ENCODE results near the gene GPRC5C. TPM values are rescaled to one million over a fixed set of nuclear protein-coding genes. Genes with fewer than 3 reads are reported as not detected.

Gene GPRC5C
- total RNA-seq, 1 donor from 2014 or later: 58.2 TPM

GRCh38 chr17:74408815-74409214, 23.1 kb upstream of the GPRC5C start:
- no peak for TF ChIP-seq CTCF (IDR thresholded peaks at IDR 0.05)
- Histone ChIP-seq H3K9me3 (no peaks in the 10 kb centered on the region), H3K36me3 (no peaks in the 10 kb centered on the region), H3K27me3 (ENCODE audit: low read depth) (no peaks in the 10 kb centered on the region), H3K4me1 (no peaks in the 10 kb centered on the region), H3K27ac (no peak overlapping the region), H3K4me3 (no peak overlapping the region)
- DNase-seq (peak; percentile 65), ATAC-seq (peak; percentile 70 to 85)
- intact Hi-C loops (cut with DNase I): no loop called here

- intact Hi-C loops (cut with DNase I): no loop called here
- no peaks in the 10 kb centered on the region for H3K9me3 ChIP-seq
- no peak overlapping the region for H3K4me3 ChIP-seq
- H3K4me1 ChIP-seq: no peaks in the 10 kb centered on the region
- TF ChIP-seq CTCF (IDR thresholded peaks at IDR 0.05): no peak
- no peak overlapping the region for H3K27ac ChIP-seq
- DNase-seq (no peak), ATAC-seq (no peak)
- no peaks in the 10 kb centered on the region for H3K27me3 ChIP-seq (ENCODE audit: low read depth)
- no peaks in the 10 kb centered on the region for H3K36me3 ChIP-seq
These were observed 21.9 kb upstream of the GPRC5C start for GRCh38 chr17:74410001-74410443.

GRCh38 chr17:74412581-74412980, 19.3 kb upstream of the GPRC5C start:
- no peak overlapping the region for H3K27ac ChIP-seq
- no peaks in the 10 kb centered on the region for H3K4me1 ChIP-seq

GRCh38 chr17:74413491-74413890, 18.4 kb upstream of the GPRC5C start:
- TF ChIP-seq CTCF (IDR thresholded peaks at IDR 0.05): no peak
- no peak for DNase-seq
- no peak for ATAC-seq

More at GRCh38 chr17:74412581-74412980, 19.3 kb upstream of the GPRC5C start:
- TF ChIP-seq CTCF (IDR thresholded peaks at IDR 0.05): no peak
- intact Hi-C loops (cut with DNase I): no loop called here
- H3K27me3 ChIP-seq (ENCODE audit: low read depth): no peaks in the 10 kb centered on the region
- no peak for DNase-seq
- no peak overlapping the region for H3K4me3 ChIP-seq
- H3K9me3 ChIP-seq: no peaks in the 10 kb centered on the region
- no peaks in the 10 kb centered on the region for H3K36me3 ChIP-seq
- no peak for ATAC-seq

GRCh38 chr17:74414510-74414909, 17.4 kb upstream of the GPRC5C start:
- no peak overlapping the region for H3K4me3 ChIP-seq
- no peaks in the 10 kb centered on the region for H3K4me1 ChIP-seq
- TF ChIP-seq CTCF (IDR thresholded peaks at IDR 0.05): no peak
- no peak for ATAC-seq
- no peak for DNase-seq
- no peak overlapping the region for H3K27ac ChIP-seq
- H3K27me3 ChIP-seq (ENCODE audit: low read depth): no peaks in the 10 kb centered on the region
- intact Hi-C loops (cut with DNase I): no loop called here
- no peaks in the 10 kb centered on the region for H3K36me3 ChIP-seq
- H3K9me3 ChIP-seq: no peaks in the 10 kb centered on the region

More at GRCh38 chr17:74413491-74413890, 18.4 kb upstream of the GPRC5C start:
- Histone ChIP-seq H3K27ac (no peak overlapping the region), H3K9me3 (no peaks in the 10 kb centered on the region), H3K27me3 (ENCODE audit: low read depth) (no peaks in the 10 kb centered on the region), H3K4me1 (no peaks in the 10 kb centered on the region), H3K4me3 (no peak overlapping the region), H3K36me3 (no peaks in the 10 kb centered on the region)
- intact Hi-C loops (cut with DNase I): no loop called here
